HepG2 (cell line): Measurements from ENCODE around the gene PRM2. TPM values are rescaled to one million over a fixed set of nuclear protein-coding genes. Genes with fewer than 3 reads are reported as not detected.

Source experiments
- ATAC-seq: fragments of 200-7000 bp; cut with Tn5 transposase; 3 replicates; pipeline ENCODE4 v1.9.1; 2020; ENCODE audit warnings: mild to moderate bottlenecking, moderate library complexity
- BruUV-seq: library from RNA; stranded (reverse); fragments of 400-500 nt; replicated peaks from 2 replicates; lab custom pipeline; 2021; lab: Mats Ljungman, UMichigan
- CTCF ChIA-PET: fragments of 300-600 bp; formaldehyde crosslinking; extraction: SDS; loops from one replicate; lab custom pipeline; 2021; ENCODE audit warnings: low total read pairs, inconsistent platforms, low intra/inter-chr PET ratio; lab: Yijun Ruan, JAX
- POLR2A ChIA-PET: fragments of 350-600 bp; sonication (Branson Sonifier 250); formaldehyde crosslinking; loops from one replicate; lab custom pipeline; 2020; ENCODE audit warnings: antibody characterized with exemption, inconsistent platforms; lab: Yijun Ruan, JAX
- DNase-seq: peaks from one replicate; pipeline ENCODE4 v3.0.0-alpha.2; 2015; ENCODE audit warnings: low spot score
- FAIRE-seq: peaks from 3 replicates; lab custom pipeline; 2011; peaks lifted over from hg19 to GRCh38; lab: Jason Lieb, UNC
- H2AFZ ChIP-seq: one replicate; pipeline ENCODE4 v1.6.1; 2011; ENCODE audit warnings: low read length, inconsistent platforms
- H3K27ac ChIP-seq: fragments of 300-600 bp; 3 replicates; pipeline ENCODE4 v1.8.0; 2011; ENCODE audit warnings: mixed run types, mild to moderate bottlenecking, mixed read lengths, low read length, inconsistent platforms; ENCODE audit not compliant: insufficient read depth; ENCODE audit errors: extremely low read length
- H3K27me3 ChIP-seq, 2 experiments: fragments of 200-600 bp in 1 of 2; 2 replicates in 1 of 2; 3 replicates in 1 of 2; pipeline versions ENCODE4 v1.6.0 to v1.8.0; 2011; ENCODE audit warnings: low read length in 2 of 2, mild to moderate bottlenecking in 2 of 2, moderate library complexity in 2 of 2, inconsistent platforms in 1 of 2; ENCODE audit not compliant: insufficient read depth in 2 of 2, control insufficient read depth in 1 of 2
- H3K36me3 ChIP-seq, 2 experiments: fragments of 200-600 bp in 1 of 2; replicated peaks in 1 of 2; 2 replicates in 1 of 2; 3 replicates in 1 of 2; pipeline versions ENCODE4 v1.5.1 to v1.8.0; 2011; ENCODE audit warnings: low read length in 2 of 2, inconsistent platforms in 1 of 2; ENCODE audit not compliant: insufficient read depth in 2 of 2, control insufficient read depth in 1 of 2
- H3K4me1 ChIP-seq: 2 replicates; pipeline ENCODE4 v1.5.1; 2012; ENCODE audit warnings: low read length, inconsistent platforms; ENCODE audit not compliant: insufficient read depth
- H3K4me2 ChIP-seq: 2 replicates; pipeline ENCODE4 v1.6.0; 2011; ENCODE audit warnings: low read depth, low read length, inconsistent platforms
- H3K4me3 ChIP-seq, 3 experiments: fragments of 200-600 bp in 1 of 3; sonication (generic), shearing (Covaris generic) in 1 of 3; replicated peaks in 1 of 3; 2 replicates each; pipeline ENCODE4 v1.5.1; 2011 to 2016; ENCODE audit warnings: low read length in 3 of 3, inconsistent platforms in 2 of 3, low read depth in 2 of 3, mild to moderate bottlenecking in 2 of 3, control low read depth in 1 of 3, mixed read lengths in 1 of 3; ENCODE audit not compliant: insufficient read depth in 1 of 3
- H3K79me2 ChIP-seq: one replicate; pipeline ENCODE4 v1.6.1; 2011; ENCODE audit warnings: low read length, inconsistent platforms; ENCODE audit not compliant: insufficient read depth
- H3K9ac ChIP-seq: 2 replicates; pipeline ENCODE4 v1.6.0; 2011; ENCODE audit warnings: mild to moderate bottlenecking, low read depth, low read length, inconsistent platforms; ENCODE audit not compliant: insufficient read depth
- H3K9me3 ChIP-seq: 2 replicates; pipeline ENCODE4 v1.5.1; 2012; ENCODE audit warnings: mild to moderate bottlenecking, low read length
- H4K20me1 ChIP-seq: 2 replicates; pipeline ENCODE4 v1.6.0; 2011; ENCODE audit warnings: inconsistent platforms, mild to moderate bottlenecking, low read length, moderate library complexity; ENCODE audit not compliant: insufficient read depth
- ETV5 ChIP-seq: IDR thresholded peaks from 2 replicates; pipeline ENCODE4 v1.6.1; 2018; ENCODE audit warnings: missing biosample characterization, missing genetic modification reagents, inconsistent platforms, borderline replicate concordance
- HNRNPLL ChIP-seq: fragments of 200-400 bp; formaldehyde crosslinking; IDR thresholded peaks from 2 replicates; pipeline ENCODE4 v1.6.1; 2017; ENCODE audit warnings: mild to moderate bottlenecking, low read depth, low read length; ENCODE audit not compliant: poor library complexity, severe bottlenecking
- PITX1 ChIP-seq: sonication (generic); formaldehyde crosslinking; IDR thresholded peaks from 2 replicates; pipeline ENCODE4 v1.5.1; 2020; ENCODE audit warnings: mild to moderate bottlenecking, missing genetic modification reagents
- POLR2AphosphoS5 ChIP-seq: IDR thresholded peaks from 2 replicates; pipeline ENCODE4 v1.6.1; 2012; ENCODE audit warnings: low read depth, low read length
- PPARG ChIP-seq: conservative IDR thresholded peaks from 2 replicates; pipeline ENCODE4 v1.6.1; 2016; ENCODE audit warnings: missing biosample characterization, missing genetic modification reagents
- REXO4 ChIP-seq: sonication (generic); formaldehyde crosslinking; IDR thresholded peaks from 2 replicates; pipeline ENCODE4 v1.8.0; 2022; ENCODE audit warnings: missing genetic modification reagents, mild to moderate bottlenecking, borderline replicate concordance
- SMAD9 ChIP-seq: sonication (generic); formaldehyde crosslinking; IDR thresholded peaks from 2 replicates; pipeline ENCODE4 v1.5.1; 2020; ENCODE audit warnings: mild to moderate bottlenecking, missing genetic modification reagents
- THAP7 ChIP-seq: sonication (generic); formaldehyde crosslinking; IDR thresholded peaks from 2 replicates; pipeline ENCODE4 v1.8.1; 2023; ENCODE audit warnings: mild to moderate bottlenecking, missing genetic modification reagents
- ZBTB25 ChIP-seq: IDR thresholded peaks from 2 replicates; pipeline ENCODE4 v1.6.1; 2018; ENCODE audit warnings: missing genetic modification reagents
- ZNF142 ChIP-seq: sonication (generic); formaldehyde crosslinking; IDR thresholded peaks from 2 replicates; pipeline ENCODE4 v1.4.0; 2020; ENCODE audit warnings: missing genetic modification reagents
- ZNF331 ChIP-seq: sonication (generic); formaldehyde crosslinking; IDR thresholded peaks from 2 replicates; pipeline ENCODE4 v1.4.0; 2020; ENCODE audit warnings: missing genetic modification reagents
- ZNF350 ChIP-seq: sonication (generic); formaldehyde crosslinking; IDR thresholded peaks from 2 replicates; pipeline ENCODE4 v1.4.0; 2020; ENCODE audit warnings: mild to moderate bottlenecking, low read depth, missing genetic modification reagents, borderline replicate concordance
- ZNF841 ChIP-seq: sonication (generic); formaldehyde crosslinking; IDR thresholded peaks from 2 replicates; pipeline ENCODE4 v1.8.1; 2023; ENCODE audit warnings: missing genetic modification reagents, borderline replicate concordance
- WGBS: methylation state at CpG from one replicate; pipeline ENCODE4 v1.1.6; 2017; ENCODE audit warnings: low lambda C conversion rate; 5-methylcytosine and 5-hydroxymethylcytosine counted together
- in situ Hi-C: cut with HindIII; loops from 2 replicates; pipeline ENCODE4 v1.10.0; 2017; ENCODE audit warnings: low pct_unique_long_range_greater_than_20kb; ENCODE audit not compliant: extremely low pct_ligation_motif_present
- intact Hi-C: fragments of 100-400 bp; cut with micrococcal nuclease; formaldehyde crosslinking; loops from one replicate; pipeline ENCODE4 v1.10.0; 2022; ENCODE audit not compliant: unreplicated experiment
- polyA plus RNA-seq, 8 experiments: library from polyadenylated mRNA; depleted of rRNA in 3 of 8; stranded (reverse) in 7 of 8; unstranded in 1 of 8; fragments of >200 nt; fragmentation: Illumina TruSeq in 4 of 8; extraction: Trizol in 4 of 8; gene quantifications; 2 replicates each; pipeline versions ENCODE4 v1.2.1 to v1.2.3, GENCODE V29; 2011 to 2016; ENCODE audit warnings: low read depth in 4 of 8, missing spikeins in 1 of 8, mixed read lengths in 1 of 8; ENCODE audit not compliant: insufficient read depth in 1 of 8
- total RNA-seq, 5 experiments: library from RNA; depleted of rRNA; stranded (reverse); fragments of >200 nt; fragmentation: Illumina TruSeq; extraction: Trizol; gene quantifications; 2 replicates each; pipeline ENCODE4 v1.2.3, GENCODE V29; 2016; ENCODE audit warnings: low read depth in 1 of 5

PRM2 gene
- total and polyA plus RNA-seq, 2 of the 13 experiments (the other 11 are each of a cell fraction or from before 2014, with no cell fraction given): 0.54 TPM; not detected in 1

- TF ChIP-seq REXO4: no peak
- TF ChIP-seq SMAD9 (CRISPR knock-in tag): no peak
These were observed 30.3 kb downstream of the PRM2 start (continued) for GRCh38 chr16:11245988-11246387.

GRCh38 chr16:11245222-11245737, 31.0 kb downstream of the PRM2 start:
- Histone ChIP-seq H3K27me3 (peaks cover 1 to 21% of the 10 kb centered on the region in 2 experiments; a peak in 3 of 5 replicates), H2AFZ (no peak overlapping the region), H3K36me3 (no peaks in the 10 kb centered on the region), H3K9me3 (no peaks in the 10 kb centered on the region), H3K9ac (no peak overlapping the region), H3K4me2 (no peak overlapping the region), H3K27ac (no peak overlapping the region), H4K20me1 (no peaks in the 10 kb centered on the region), H3K79me2 (no peaks in the 10 kb centered on the region), H3K4me3 (no peak overlapping the region), H3K4me1 (peaks cover 44% of the 10 kb centered on the region)
- no peak for ATAC-seq
- in situ Hi-C loops (no loop called here), intact Hi-C loops (no loop called here)
- FAIRE-seq: no peak
- POLR2A ChIA-PET: interaction anchor here (0.8 to 2.3 kb wide), 2 partner anchors 10 to 12 kb away, joined by 3 to 12 read pairs; partner anchors contain the start of gene SOCS1
- CTCF ChIA-PET: no interaction called here
- no peak for DNase-seq
- WGBS: 11% methylated on average over 5 of the region's 5 CpGs
- BruUV-seq: no TSS peak
- no peak for TF ChIP-seq ETV5
- no peak for TF ChIP-seq THAP7
- TF ChIP-seq ZBTB25 (CRISPR knock-in tag): no peak
- no peak for TF ChIP-seq ZNF142
- TF ChIP-seq ZNF350 (CRISPR knock-in tag): no peak
- TF ChIP-seq ZNF841: no peak
- no peak for TF ChIP-seq PPARG
- TF ChIP-seq ZNF331 (CRISPR knock-in tag): no peak
- TF ChIP-seq PITX1 (CRISPR knock-in tag): no peak
- no peak for TF ChIP-seq POLR2AphosphoS5
- TF ChIP-seq HNRNPLL: no peak
